Kasumi-1 (cell line): ENCODE measurements around the gene NDFIP2.

Experiments
- DNase-seq, 2 experiments: peaks; one replicate each; lab custom pipeline; 2025; lab: John Stamatoyannopoulos, UW

The NDFIP2 gene

GRCh38 chr13:79497064-79497463, 16.1 kb downstream of the NDFIP2 start:
- no peak for DNase-seq

GRCh38 chr13:79497852-79498251, 16.9 kb downstream of the NDFIP2 start:
- DNase-seq: no peak

GRCh38 chr13:79500829-79501228, 19.9 kb downstream of the NDFIP2 start:
- DNase-seq: no peak

GRCh38 chr13:79501538-79502232, 20.7 kb downstream of the NDFIP2 start:
- no peak for DNase-seq

GRCh38 chr13:79502859-79503468, 22.0 kb downstream of the NDFIP2 start:
- DNase-seq: no peak

- DNase-seq: no peak
Observed at GRCh38 chr13:79503473-79504017, 22.6 kb downstream of the NDFIP2 start.

- DNase-seq: no peak
Observed at GRCh38 chr13:79508224-79508961, 27.4 kb downstream of the NDFIP2 start.

- no peak for DNase-seq
Observed at GRCh38 chr13:79511611-79512010, 30.7 kb downstream of the NDFIP2 start.

GRCh38 chr13:79512950-79513349, 32.0 kb downstream of the NDFIP2 start:
- no peak for DNase-seq

- no peak for DNase-seq
Observed at GRCh38 chr13:79516595-79516994, 35.6 kb downstream of the NDFIP2 start.

- no peak for DNase-seq
Observed at GRCh38 chr13:79519255-79519654, 38.3 kb downstream of the NDFIP2 start.

- DNase-seq: peak; percentile 86 to 93
Observed at GRCh38 chr13:79522583-79522982, 41.6 kb downstream of the NDFIP2 start.

- DNase-seq: peak; percentile 24 to 32
Observed at GRCh38 chr13:79525064-79525857, 44.3 kb downstream of the NDFIP2 start.

- no peak for DNase-seq
Observed at GRCh38 chr13:79527698-79528097, 46.7 kb downstream of the NDFIP2 start.

GRCh38 chr13:79528356-79528755, 47.4 kb downstream of the NDFIP2 start:
- no peak for DNase-seq

- no peak for DNase-seq
Observed at GRCh38 chr13:79528759-79529191, 47.8 kb downstream of the NDFIP2 start.

- DNase-seq: no peak
Observed at GRCh38 chr13:79529817-79530216, 48.9 kb downstream of the NDFIP2 start.

- no peak for DNase-seq
Observed at GRCh38 chr13:79530270-79530669, 49.3 kb downstream of the NDFIP2 start.

GRCh38 chr13:79531542-79532254, 50.7 kb downstream of the NDFIP2 start:
- DNase-seq: no peak

- no peak for DNase-seq
Observed at GRCh38 chr13:79532576-79532975, 51.6 kb downstream of the NDFIP2 start.

GRCh38 chr13:79533781-79534400, 52.9 kb downstream of the NDFIP2 start:
- no peak for DNase-seq
